ENCODE measurements around the gene TBC1D14. TPM values are rescaled to one million over a fixed set of nuclear protein-coding genes. Genes with fewer than 3 reads are reported as not detected.
A peak's percentile ranks its signal among the peaks of the same experiment; 100 is the strongest.

The TBC1D14 gene
- total and polyA plus RNA-seq, 10 donors, result 13.7 to 114 (median 68.4) TPM

GRCh38 chr4:6887591-6888371, 21.8 kb upstream of the TBC1D14 start:
- Histone ChIP-seq H3K4me3 (peak overlapping the region in 1 of 8 donors; percentile 18), H3K27me3 (replicated peaks in 1 of 7) (no peaks in the 10 kb centered on the region), H3K27ac (peak overlapping the region in 7 of 8 donors; percentile 15 to 87 (median 76)), H3K9me3 (peaks cover 0 to 15% (median 9%) of the 10 kb centered on the region in 8 donors), H3K4me1 (peaks cover 34 to 70% (median 53%) of the 10 kb centered on the region in 6 donors), H3K36me3 (peaks cover 0 to 19% (median 5%) of the 10 kb centered on the region in 6 donors)
- intact Hi-C loops (cut with DNase I; ENCODE audit: low total_unique reads), result no loop called here
- WGBS, 5 donors, result 35 to 52% (median 45%) methylated on average over 16 to 21 of the region's 21 CpGs
- TF ChIP-seq CTCF (IDR thresholded peaks at IDR 0.05 in 8 of 11, conservative IDR thresholded peaks at IDR 0.05 in 3 of 11) (no peak), POLR2A (IDR thresholded peaks at IDR 0.05) (no peak), POLR2AphosphoS5 (IDR thresholded peaks at IDR 0.05) (peak in 2 of 3 donors; percentile 65 to 78)
- peak; percentile 87 for DNase-seq

GRCh38 chr4:6888506-6889071, 21.0 kb upstream of the TBC1D14 start:
- intact Hi-C loops (cut with DNase I; ENCODE audit: low total_unique reads), result no loop called here
- H3K27ac ChIP-seq, result peak overlapping the region in 6 of 8 donors; percentile 64 to 87 (median 79)
- DNase-seq, result no peak

GRCh38 chr4:6889101-6889735, 20.4 kb upstream of the TBC1D14 start:
- peak overlapping the region in 6 of 8 donors; percentile 0 to 87 (median 68) for H3K27ac ChIP-seq
- DNase-seq, result no peak
- peaks cover 37 to 84% (median 62%) of the 10 kb centered on the region in 6 donors for H3K4me1 ChIP-seq
- intact Hi-C loops (cut with DNase I; ENCODE audit: low total_unique reads), result no loop called here
- 73 to 84% (median 80%) methylated on average over 28 to 37 of the region's 37 CpGs for WGBS, 5 donors
- H3K27me3 ChIP-seq (replicated peaks in 1 of 7), result no peaks in the 10 kb centered on the region
- peaks cover 0 to 5% (median 0%) of the 10 kb centered on the region in 6 donors for H3K36me3 ChIP-seq
- no peak overlapping the region for H3K4me3 ChIP-seq
- H3K9me3 ChIP-seq, result peaks cover 0 to 15% (median 9%) of the 10 kb centered on the region in 8 donors
- TF ChIP-seq CTCF (IDR thresholded peaks at IDR 0.05 in 8 of 11, conservative IDR thresholded peaks at IDR 0.05 in 3 of 11) (no peak), POLR2AphosphoS5 (IDR thresholded peaks at IDR 0.05) (peak; percentile 32 to 63 (median 62)), POLR2A (IDR thresholded peaks at IDR 0.05) (no peak)

More at GRCh38 chr4:6888506-6889071, 21.0 kb upstream of the TBC1D14 start:
- H3K4me1 ChIP-seq, result peaks cover 37 to 78% (median 59%) of the 10 kb centered on the region in 6 donors
- peaks cover 0 to 11% (median under 1%) of the 10 kb centered on the region in 6 donors for H3K36me3 ChIP-seq
- peak overlapping the region in 1 of 8 donors; percentile 18 for H3K4me3 ChIP-seq
- H3K9me3 ChIP-seq, result peaks cover 0 to 15% (median 9%) of the 10 kb centered on the region in 8 donors
- WGBS, 5 donors, result 85 to 93% (median 86%) methylated on average over 10 to 15 of the region's 15 CpGs
- H3K27me3 ChIP-seq (replicated peaks in 1 of 7), result no peaks in the 10 kb centered on the region
- no peak for TF ChIP-seq CTCF (IDR thresholded peaks at IDR 0.05 in 8 of 11, conservative IDR thresholded peaks at IDR 0.05 in 3 of 11)
- no peak for TF ChIP-seq POLR2AphosphoS5 (IDR thresholded peaks at IDR 0.05)
- TF ChIP-seq POLR2A (IDR thresholded peaks at IDR 0.05), result no peak

Measured in spleen (tissue), 11 donors.